Middle frontal gyrus (tissue), 1 donor: ENCODE data around the gene PLRG1.

ENCODE experiments used
- DNase-seq: peaks from one replicate; pipeline ENCODE4 v3.0.0-alpha.2; 2015; ENCODE audit warnings: low spot score; ENCODE audit errors: extremely low spot score

PLRG1 gene

GRCh38 chr4:154521607-154522006 is 28.6 kb downstream of the PLRG1 start:
- no peak for DNase-seq

- no peak for DNase-seq
Observed at GRCh38 chr4:154519214-154519613, 31.0 kb downstream of the PLRG1 start.

- no peak for DNase-seq
Observed at GRCh38 chr4:154517591-154517990, 32.6 kb downstream of the PLRG1 start.

GRCh38 chr4:154516318-154517029 is 33.7 kb downstream of the PLRG1 start:
- DNase-seq = peak; percentile 37

- DNase-seq = no peak
Observed at GRCh38 chr4:154511981-154512380, 38.2 kb downstream of the PLRG1 start.

DNA sequence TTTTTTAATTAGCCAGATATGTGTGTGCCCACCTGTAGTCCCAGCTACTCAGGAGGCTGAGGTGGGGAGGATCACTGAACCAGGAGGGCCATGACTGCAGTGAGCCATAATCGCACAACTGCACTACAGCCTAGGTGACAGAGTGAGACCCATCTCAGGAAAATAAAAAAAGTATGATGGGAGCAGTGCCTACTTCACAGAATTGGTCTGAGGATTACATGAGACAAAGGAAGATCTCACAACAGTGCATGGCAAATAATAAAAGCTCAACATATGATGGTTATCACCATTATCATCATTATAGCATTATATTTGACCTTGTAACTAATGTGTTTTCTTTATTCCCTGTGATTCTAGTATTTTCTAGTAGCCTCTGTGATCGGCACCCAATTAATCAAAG is 38.7 kb downstream of the PLRG1 start:
- no peak for DNase-seq

- DNase-seq = no peak
Observed at GRCh38 chr4:154507156-154507555, 43.0 kb downstream of the PLRG1 start.

GRCh38 chr4:154506253-154506652 is 43.9 kb downstream of the PLRG1 start:
- peak; percentile 61 for DNase-seq

- no peak for DNase-seq
Observed at GRCh38 chr4:154503598-154503997, 46.6 kb downstream of the PLRG1 start.

GRCh38 chr4:154502111-154502510 is 48.1 kb downstream of the PLRG1 start:
- no peak for DNase-seq

- no peak for DNase-seq
Observed at GRCh38 chr4:154497889-154498288, 52.3 kb downstream of the PLRG1 start.

- DNase-seq = no peak
Observed at GRCh38 chr4:154495867-154496266, 54.3 kb downstream of the PLRG1 start.

GRCh38 chr4:154492288-154492687 is 57.9 kb downstream of the PLRG1 start:
- DNase-seq = no peak

DNA sequence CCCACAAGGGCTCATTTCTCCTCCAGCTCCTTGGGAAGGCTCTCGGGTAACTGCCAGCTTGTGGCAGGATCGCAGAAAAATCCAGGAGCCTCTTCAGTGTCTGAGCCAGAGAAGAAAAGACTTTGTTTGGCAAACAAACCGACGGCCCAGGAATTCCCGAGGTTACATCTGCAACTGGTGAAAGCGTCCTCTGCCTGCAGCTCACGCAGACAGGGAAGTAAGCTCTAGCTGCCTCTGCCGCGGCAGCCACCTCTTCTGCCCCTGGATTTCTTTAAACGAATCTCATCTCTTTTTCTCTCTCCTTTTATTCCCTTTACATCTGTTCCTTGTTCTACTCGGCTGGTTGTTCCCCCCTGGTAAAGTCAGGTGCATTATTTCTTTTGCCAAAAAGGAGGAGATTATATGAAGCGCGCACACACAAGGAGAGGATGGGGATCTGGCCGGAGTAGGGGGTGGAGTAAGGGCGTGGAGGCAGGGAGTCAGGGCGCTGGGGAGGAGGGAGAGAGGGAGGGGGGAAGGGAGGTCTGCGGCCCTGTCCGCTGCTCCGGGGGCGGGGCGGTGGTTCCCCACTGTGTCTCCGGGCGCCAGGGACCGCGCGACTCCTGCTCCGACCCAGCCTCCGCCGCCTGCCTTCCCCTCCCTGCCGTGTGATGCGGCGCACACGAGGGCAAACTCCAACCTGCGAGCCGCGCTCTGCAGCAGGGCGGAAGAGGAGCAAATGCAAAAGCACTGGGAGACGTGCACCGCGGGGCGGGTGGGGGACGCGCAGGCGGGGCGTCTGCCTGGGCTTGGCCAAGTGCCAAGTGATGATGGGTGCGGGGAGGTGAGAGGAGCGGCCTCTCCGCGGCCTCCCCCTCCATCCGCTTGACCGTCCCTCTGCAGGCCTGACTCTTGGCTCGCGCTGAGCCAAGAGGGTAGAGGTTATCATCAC is 58.6 kb downstream of the PLRG1 start, which contains the start of gene DCHS2:
TSS of gene DCHS2 (minus strand) at position 459 of the 931 bp plus-strand sequence. CDS start at position 15, 444 bp downstream.
- DNase-seq = peak; percentile 28

DNA sequence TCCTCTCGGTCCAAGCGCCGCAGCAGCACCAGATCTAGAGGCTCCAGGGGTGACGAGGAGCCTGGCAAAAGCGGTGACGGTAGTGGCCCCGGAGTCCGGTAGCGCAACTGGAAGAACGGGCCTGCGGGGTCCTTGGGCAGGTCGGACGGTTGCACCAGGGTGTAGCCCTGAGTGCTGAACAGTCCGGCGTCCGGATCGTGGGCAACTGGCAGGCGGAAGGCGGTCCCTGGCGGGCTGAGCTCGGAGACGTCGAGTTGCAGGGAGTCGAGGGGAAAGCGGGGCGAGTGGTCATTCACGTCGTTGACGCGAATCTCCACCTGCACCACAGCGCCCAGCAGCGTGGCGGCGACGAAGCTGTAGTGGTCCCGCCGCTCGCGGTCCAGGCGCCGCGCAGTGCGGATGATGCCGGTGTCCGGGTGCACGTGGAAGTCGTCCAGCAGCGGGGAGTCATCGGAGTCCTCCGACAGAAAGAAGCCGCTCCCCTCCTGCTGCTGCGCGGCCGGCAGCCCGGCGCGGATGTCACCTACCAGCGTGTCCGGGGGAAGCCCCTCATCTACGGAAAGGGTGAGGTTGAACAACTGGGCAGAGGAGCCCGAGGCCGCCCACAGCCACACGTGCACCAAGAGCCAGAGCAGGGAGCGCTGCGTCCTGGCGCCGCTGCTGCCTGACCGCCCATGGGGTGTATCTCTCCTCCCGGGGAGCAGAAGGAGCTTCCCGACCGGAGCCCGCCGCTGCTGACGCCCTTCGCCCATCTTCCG is 59.4 kb downstream of the PLRG1 start:
- no peak for DNase-seq

DNA sequence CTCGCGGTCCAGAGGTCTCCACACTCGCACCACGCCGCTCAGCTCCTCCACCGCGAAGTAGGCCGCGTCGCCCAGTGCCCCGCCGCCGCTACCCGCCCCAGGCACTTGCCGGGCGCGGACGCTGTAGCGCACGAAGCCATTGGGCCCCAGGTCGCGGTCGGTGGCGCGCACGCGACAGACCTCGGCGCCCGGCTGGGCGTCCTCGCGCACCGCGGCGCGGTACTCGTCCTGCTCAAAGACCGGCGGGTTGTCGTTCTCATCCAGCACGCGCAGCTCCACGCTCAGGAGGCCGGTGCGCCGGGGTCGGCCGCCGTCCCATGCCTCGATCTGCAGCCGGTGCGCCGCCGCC is 60.0 kb downstream of the PLRG1 start:
- no peak for DNase-seq

GRCh38 chr4:154489558-154490233 is 60.5 kb downstream of the PLRG1 start:
- no peak for DNase-seq

- DNase-seq = no peak
Observed at GRCh38 chr4:154487145-154487544, 63.1 kb downstream of the PLRG1 start.

DNA sequence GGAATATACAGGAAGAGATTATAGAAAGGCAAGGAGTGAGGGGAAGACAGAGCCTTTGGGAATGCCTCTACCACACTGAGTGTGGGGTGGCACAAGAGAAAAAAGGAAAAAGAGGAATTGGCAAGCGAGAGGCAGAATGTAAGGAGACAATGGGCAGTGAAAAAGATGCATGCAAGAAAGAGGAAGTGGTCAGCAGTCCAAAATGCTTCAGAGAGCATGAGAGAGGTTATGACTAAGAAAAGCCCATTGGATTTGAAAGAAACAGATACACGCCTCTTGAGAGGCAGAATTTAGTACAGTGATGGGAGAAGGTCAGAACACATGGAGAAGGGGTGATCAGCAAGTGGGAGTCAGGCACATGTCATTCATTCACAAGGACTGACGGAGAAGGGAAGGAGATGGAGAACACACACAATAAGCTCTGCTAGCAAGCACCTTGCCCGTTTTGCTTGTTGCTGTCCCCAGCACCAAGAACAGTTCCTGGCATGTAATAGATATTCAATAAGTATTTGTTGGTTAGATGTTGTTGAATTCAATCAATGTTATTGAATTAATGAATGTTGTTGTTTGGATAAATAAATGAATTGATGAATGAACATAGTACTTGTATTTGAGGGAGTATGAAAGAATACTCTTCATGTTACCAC is 65.0 kb downstream of the PLRG1 start:
- DNase-seq = no peak
